Cardiac fibroblast (primary cell): ENCODE data around the gene GRAMD4.

ENCODE experiments used
- DNase-seq, 2 donors: peaks; one replicate each; pipeline versions ENCODE4 v3.0.0 to v3.0.0-alpha.2; 2010; ENCODE audit warnings: low read depth in 2 of 2
- H3K4me3 ChIP-seq, 2 donors: replicated peaks in 1 of 2; 1 replicate in 1 of 2; 2 replicates in 1 of 2; pipeline ENCODE4 v1.5.1; 2011; ENCODE audit warnings: low read depth in 2 of 2, low read length in 2 of 2, mild to moderate bottlenecking in 2 of 2, moderate library complexity in 1 of 2
- TF ChIP-seq, protein P1 (sequence below): IDR thresholded peaks from one replicate; pipeline ENCODE4 v1.5.1; 2011; ENCODE audit warnings: low read depth, mild to moderate bottlenecking, low read length, inconsistent platforms

Gene GRAMD4, protein sequence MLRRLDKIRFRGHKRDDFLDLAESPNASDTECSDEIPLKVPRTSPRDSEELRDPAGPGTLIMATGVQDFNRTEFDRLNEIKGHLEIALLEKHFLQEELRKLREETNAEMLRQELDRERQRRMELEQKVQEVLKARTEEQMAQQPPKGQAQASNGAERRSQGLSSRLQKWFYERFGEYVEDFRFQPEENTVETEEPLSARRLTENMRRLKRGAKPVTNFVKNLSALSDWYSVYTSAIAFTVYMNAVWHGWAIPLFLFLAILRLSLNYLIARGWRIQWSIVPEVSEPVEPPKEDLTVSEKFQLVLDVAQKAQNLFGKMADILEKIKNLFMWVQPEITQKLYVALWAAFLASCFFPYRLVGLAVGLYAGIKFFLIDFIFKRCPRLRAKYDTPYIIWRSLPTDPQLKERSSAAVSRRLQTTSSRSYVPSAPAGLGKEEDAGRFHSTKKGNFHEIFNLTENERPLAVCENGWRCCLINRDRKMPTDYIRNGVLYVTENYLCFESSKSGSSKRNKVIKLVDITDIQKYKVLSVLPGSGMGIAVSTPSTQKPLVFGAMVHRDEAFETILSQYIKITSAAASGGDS

DNA sequence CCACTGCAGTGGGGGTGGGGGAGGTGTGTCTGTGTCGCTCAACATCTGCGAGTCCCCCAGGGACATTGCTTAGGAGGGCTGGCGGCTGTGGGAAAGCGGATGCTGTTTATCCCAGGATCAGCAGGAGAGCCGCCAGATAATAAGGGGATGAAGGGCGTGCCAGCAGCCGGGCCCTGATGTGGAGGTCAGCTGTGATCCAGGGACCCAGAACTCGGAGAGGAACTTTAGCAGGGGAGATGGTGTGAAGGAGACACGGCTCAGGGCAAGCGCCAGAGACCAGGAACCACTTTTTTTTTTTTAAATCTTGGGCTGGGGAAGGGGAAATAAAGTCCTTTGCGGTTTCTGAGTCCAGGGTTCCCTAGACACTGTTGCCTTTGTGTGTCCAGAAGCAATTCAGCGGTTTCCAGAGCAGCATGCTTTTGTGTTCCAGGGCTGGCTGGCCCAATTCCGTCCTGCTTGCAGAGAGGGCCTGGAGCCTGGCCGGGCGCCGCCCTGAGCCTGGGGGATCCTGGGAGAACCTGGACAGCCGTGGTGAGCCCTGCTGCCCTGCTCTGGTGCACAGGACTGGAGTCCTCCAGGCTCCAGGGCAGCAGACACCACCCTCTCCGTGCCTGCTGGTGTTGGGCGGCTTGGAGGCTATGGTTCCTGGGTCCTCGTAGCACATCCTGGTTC is at the start of gene GRAMD4:
TSS of gene GRAMD4 (plus strand) at position 557 of the 672 bp plus-strand sequence. CDS start 6,414 bp downstream, outside the sequence.
- DNase-seq = no peak
- no peak within 1 kb of the TSS for H3K4me3 ChIP-seq
- TF ChIP-seq, protein P1, sequence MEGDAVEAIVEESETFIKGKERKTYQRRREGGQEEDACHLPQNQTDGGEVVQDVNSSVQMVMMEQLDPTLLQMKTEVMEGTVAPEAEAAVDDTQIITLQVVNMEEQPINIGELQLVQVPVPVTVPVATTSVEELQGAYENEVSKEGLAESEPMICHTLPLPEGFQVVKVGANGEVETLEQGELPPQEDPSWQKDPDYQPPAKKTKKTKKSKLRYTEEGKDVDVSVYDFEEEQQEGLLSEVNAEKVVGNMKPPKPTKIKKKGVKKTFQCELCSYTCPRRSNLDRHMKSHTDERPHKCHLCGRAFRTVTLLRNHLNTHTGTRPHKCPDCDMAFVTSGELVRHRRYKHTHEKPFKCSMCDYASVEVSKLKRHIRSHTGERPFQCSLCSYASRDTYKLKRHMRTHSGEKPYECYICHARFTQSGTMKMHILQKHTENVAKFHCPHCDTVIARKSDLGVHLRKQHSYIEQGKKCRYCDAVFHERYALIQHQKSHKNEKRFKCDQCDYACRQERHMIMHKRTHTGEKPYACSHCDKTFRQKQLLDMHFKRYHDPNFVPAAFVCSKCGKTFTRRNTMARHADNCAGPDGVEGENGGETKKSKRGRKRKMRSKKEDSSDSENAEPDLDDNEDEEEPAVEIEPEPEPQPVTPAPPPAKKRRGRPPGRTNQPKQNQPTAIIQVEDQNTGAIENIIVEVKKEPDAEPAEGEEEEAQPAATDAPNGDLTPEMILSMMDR = no peak

DNA sequence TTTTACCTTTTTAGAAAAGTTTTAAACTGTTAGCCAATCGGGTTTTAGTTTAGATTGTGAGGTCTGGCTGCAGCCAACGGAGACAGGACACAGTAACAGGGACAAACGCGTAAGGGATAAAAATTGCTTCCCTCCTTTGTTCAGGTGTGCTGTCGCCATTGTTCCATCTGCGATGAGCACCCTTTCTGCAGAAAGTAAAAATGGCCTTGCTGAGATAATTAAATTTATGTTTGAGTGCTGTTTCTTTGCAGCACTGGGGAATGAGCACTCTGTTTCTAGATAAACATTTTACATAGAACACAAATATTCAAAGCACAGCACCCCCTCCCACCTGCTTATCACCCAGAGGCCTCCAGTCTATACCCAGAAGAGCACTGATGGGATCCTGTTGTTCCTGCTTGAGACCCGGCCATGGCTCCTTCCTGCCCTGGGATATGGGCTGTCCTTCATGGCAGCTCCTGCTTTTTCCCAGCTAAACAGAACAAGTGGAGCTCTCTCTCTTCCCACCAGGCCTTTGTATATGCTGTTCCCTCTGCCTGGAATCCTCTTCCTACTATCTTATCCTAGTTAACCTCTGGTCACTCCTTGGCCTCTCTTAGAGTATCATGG is 48.4 kb upstream of the GRAMD4 start:
- H3K4me3 ChIP-seq = no peak overlapping the region
- TF ChIP-seq, protein P1 = no peak
- no peak for DNase-seq

DNA sequence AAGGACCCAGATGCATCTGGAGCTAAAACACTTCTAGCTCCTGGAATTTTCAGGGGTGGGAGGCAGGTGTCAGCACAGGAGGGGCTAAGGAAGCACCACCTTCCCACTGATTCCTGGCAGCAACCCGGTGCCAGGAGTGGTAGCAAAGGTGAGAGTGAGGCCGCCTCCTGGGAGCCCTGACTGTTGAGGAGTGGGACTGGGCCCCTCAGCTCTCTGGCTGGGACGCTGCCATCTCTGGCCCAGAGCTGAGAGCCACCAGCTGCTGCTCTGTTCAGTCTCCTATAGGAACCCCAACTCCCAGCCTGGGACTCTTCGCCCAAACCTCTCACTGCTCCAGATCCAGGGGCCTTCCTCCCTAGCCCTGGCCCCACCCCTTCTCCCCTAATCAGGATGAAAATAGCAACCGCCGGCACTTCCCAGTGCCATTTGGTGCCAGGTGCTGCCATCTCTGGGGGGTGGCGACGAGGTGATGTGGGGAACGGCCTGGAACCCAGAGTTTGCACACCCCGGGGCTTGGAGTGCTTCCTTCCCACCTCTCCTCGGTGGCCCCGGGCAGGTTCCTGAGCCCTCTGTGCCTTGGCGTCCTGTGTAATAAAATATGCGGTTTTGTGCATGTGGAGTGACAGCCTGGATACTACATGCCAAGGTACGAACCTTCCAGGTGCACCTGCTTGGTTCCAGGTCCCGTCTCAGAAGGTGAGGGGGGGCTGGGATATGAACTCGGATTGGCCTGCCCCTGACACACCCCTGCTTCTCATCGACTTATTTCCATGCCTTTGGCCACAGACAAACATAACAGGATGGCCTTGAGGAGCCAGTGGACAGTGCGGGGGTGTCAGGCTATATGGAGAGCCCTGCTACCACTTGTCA is 47.0 kb upstream of the GRAMD4 start:
- TF ChIP-seq, protein P1 = no peak
- H3K4me3 ChIP-seq = no peak overlapping the region
- no peak for DNase-seq

DNA sequence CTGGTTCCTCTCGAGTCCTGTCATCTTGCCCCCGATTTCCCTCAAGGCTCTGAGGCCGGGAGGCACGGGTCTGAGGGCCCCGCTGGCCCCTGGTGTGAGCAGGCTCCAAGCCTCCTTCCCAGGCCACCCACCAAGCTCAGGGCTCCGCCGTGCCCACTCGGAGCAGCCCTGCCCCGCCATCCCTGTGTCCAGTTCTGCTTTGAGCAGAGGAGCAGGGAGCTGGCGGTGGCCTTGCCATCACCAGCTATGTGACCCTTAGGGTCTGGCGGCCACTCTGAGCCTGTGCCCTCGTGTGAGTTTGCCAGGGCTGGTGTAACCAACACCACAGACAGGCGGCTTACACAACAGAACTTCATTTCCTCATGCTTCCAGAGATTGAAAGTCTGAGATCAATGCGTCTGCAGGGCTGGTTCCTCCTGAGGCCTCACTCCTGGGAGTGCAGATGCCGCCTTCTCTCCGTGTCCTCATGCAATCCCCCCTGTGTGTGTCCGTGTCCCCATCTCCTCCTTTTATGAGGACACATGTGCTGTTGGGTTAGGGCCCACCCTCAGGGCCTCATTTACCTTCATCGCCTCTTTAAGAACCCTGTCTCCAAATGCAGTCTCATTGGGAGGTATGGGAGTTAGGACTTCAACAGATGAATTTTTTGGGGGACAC is 46.3 kb upstream of the GRAMD4 start:
- H3K4me3 ChIP-seq = no peak overlapping the region
- no peak for DNase-seq
- TF ChIP-seq, protein P1 = no peak

DNA sequence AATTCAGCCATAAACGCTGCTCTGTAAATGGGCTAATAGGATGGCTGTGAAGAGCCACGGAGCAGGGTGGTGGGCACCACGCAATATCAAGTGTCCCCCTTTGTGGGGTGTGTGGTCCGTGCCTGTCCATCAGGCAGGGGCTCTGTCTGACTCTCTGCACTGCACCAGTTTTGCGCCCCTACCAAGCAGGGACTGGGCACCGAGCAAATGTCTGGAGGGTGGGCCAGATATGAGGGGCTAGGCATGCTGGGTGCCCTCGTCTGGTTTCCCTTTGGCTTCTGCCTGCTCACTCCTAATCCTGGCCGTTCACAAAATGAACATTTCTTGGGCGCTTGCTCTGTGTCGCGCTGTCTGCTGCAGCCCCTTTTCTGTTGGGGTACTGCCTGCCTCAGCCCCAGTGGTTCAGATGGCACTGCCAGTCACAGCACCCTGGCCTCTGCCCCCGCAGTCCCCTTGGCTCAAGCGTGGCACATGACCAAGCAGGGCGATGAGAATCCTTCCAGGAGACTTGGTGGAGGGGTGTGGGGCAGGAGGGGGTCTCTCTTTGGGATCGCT is 45.7 kb upstream of the GRAMD4 start:
- DNase-seq = no peak
- no peak overlapping the region for H3K4me3 ChIP-seq
- TF ChIP-seq, protein P1 = no peak
